C4-2B (cell line): ENCODE measurements around the gene TBCB.
"Not testable (repeated sequence)": the region's sequence is repeated elsewhere in the genome, so short reads cannot be mapped to it uniquely, and the experiment has no call there.

ENCODE experiments used
- H3K27ac ChIP-seq: fragments of 450-650 bp; 2 replicates; pipeline ENCODE4 v1.5.1; 2017
- ZFX ChIP-seq: fragments of 450-650 bp; IDR thresholded peaks from 2 replicates; pipeline ENCODE4 v1.6.1; 2017
- TF ChIP-seq, protein P1 (sequence below): fragments of 450-650 bp; conservative IDR thresholded peaks from 2 replicates; pipeline ENCODE4 v1.5.1; 2017; ENCODE audit warnings: mild to moderate bottlenecking

The TBCB gene, protein sequence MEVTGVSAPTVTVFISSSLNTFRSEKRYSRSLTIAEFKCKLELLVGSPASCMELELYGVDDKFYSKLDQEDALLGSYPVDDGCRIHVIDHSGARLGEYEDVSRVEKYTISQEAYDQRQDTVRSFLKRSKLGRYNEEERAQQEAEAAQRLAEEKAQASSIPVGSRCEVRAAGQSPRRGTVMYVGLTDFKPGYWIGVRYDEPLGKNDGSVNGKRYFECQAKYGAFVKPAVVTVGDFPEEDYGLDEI

DNA sequence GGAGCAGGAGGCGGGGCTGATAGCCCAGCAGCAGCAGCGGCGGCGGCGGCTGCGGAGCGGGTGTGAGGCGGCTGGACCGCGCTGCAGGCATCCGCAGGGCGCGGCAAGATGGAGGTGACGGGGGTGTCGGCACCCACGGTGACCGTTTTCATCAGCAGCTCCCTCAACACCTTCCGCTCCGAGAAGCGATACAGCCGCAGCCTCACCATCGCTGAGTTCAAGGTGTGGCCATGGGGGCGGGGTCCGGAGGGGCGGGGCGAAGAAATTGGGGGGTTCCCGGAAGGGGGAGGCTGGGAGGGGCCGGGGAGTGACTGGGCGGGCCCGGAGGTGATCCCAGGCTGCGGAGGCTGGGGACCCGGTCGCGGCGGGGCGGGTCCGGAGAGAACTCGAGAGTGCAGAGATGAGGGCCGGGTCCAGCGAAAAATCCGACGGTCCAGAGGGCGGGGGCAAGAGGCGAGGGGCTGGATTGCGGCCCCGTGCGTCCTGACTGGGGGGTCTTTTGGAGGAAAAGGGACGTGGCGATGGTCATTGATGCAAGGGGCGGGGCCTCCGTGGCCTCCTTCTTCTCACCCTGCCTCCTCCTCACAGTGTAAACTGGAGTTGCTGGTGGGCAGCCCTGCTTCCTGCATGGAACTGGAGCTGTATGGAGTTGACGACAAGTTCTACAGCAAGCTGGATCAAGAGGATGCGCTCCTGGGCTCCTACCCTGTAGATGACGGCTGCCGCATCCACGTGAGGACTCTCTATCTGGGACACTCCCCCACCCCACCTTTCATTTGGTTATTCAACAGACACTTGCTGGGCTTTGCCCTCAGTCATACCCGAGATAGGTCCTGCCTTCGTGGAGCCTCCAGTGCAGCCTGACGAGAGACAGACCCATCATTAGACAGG lies at the start of gene TBCB:
TBCB (plus strand) TSS at position 16 of the 891 bp plus-strand sequence; CDS start at position 109, 93 bp downstream.
- H3K27ac ChIP-seq = peak within 1 kb of the TSS; percentile 91
- TF ChIP-seq ZFX = no peak
- TF ChIP-seq, protein P1, sequence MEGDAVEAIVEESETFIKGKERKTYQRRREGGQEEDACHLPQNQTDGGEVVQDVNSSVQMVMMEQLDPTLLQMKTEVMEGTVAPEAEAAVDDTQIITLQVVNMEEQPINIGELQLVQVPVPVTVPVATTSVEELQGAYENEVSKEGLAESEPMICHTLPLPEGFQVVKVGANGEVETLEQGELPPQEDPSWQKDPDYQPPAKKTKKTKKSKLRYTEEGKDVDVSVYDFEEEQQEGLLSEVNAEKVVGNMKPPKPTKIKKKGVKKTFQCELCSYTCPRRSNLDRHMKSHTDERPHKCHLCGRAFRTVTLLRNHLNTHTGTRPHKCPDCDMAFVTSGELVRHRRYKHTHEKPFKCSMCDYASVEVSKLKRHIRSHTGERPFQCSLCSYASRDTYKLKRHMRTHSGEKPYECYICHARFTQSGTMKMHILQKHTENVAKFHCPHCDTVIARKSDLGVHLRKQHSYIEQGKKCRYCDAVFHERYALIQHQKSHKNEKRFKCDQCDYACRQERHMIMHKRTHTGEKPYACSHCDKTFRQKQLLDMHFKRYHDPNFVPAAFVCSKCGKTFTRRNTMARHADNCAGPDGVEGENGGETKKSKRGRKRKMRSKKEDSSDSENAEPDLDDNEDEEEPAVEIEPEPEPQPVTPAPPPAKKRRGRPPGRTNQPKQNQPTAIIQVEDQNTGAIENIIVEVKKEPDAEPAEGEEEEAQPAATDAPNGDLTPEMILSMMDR = no peak

DNA sequence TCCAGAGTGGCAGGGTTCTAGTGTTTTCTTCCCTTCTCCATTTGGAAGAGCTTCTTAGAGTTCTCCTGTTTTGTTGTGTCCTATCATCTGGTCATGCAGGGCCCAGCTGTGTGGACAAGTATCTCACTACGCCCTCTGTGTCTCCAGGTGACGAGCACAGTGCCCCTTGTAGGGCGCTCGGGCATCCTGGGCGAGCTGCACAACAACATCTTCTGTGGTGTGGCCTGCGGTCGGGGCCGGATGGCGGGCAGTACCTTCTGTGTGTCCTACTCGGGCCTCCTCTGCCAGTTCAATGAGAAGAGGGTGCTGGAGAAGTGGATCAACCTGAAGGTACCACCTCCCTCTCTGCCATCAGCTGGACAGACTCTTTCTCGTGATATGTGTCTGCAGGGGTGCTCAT lies 47.6 kb upstream of the TBCB start:
- no peak overlapping the region for H3K27ac ChIP-seq
- TF ChIP-seq, protein P1 = no peak
- no peak for TF ChIP-seq ZFX

DNA sequence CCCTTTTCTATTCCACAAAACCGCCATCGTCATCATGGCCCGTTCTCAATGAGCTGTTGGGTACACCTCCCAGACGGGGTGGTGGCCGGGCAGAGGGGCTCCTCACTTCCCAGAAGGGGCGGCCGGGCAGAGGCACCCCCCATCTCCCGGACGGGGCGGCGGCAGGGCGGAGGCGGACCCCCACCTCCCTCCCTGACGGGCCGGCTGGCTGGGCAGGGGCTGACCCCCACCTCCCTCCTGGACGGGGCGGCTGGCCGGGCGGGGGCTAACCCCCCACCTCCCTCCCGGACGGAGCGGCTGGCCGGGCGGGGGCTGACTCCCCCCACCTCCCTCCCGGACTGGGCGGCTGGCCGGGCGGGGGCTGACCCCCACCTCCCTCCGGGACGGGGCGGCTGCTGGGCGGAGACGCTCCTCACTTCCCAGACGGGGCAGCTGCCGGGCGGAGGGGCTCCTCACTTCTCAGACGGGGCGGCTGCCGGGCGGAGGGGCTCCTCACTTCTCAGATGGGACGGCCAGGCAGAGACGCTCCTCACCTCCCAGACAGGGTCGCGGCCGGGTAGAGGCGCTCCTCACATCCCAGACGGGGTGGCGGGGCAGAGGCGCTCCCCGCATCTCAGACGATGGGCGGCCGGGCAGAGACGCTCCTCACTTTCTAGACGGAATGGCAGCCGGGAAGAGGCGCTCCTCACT lies 46.3 kb upstream of the TBCB start:
- not testable (repeated sequence) for H3K27ac ChIP-seq

DNA sequence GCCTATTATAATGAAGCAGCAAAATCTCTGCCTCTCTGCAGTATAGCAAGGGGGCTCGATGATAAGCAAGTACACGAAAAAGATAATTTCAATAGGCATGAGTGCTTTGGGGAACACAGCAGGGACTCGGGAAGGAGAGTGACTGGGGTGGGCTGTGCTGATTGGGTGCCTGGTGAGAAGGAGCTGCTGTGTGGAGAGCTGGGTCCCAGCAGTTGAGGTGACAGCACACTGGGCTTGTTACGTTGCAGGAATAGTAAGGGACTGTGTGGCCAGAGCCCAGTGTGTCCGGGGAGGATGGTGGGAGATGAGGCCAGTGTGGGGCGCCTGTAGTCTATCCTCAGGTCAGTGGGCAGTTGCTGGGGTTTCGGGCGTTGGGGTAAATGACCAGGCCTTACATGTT lies 43.2 kb upstream of the TBCB start:
- no peak overlapping the region for H3K27ac ChIP-seq
- TF ChIP-seq ZFX = no peak
- TF ChIP-seq, protein P1 = no peak

DNA sequence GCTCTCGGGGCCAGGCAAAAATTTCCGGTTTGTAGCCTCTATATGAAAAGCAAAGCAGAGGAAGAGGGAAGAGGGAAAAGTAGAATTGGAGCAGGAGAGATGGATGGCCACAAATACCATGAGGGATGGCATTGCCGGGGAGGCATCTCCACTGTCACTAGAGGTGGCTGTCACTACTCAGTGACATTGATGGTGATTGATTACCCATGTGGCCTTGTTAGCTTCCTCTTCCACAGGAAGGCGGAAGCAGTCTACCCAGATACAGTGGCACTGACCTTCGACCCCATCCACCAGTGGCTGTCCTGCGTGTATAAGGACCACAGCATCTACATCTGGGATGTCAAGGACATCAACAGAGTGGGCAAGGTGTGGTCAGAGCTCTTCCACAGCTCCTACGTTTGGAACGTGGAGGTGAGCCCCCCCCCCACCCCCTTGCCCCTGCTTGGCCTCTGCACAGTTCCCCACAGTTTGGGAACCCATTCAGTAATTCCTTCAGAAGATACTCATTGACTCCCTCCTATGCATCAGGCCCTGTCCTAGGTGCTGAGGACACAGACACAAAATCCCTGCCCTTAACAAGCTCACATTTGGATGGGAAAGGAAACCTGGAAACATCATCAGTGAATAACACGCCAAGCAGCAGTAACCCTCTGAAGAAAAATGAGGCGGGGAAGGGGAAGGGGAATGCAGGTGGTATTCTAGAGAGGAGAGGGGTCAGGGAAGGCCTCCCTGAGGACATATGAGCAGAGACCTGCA lies 42.0 kb upstream of the TBCB start:
- no peak overlapping the region for H3K27ac ChIP-seq
- no peak for TF ChIP-seq ZFX
- TF ChIP-seq, protein P1 = no peak

DNA sequence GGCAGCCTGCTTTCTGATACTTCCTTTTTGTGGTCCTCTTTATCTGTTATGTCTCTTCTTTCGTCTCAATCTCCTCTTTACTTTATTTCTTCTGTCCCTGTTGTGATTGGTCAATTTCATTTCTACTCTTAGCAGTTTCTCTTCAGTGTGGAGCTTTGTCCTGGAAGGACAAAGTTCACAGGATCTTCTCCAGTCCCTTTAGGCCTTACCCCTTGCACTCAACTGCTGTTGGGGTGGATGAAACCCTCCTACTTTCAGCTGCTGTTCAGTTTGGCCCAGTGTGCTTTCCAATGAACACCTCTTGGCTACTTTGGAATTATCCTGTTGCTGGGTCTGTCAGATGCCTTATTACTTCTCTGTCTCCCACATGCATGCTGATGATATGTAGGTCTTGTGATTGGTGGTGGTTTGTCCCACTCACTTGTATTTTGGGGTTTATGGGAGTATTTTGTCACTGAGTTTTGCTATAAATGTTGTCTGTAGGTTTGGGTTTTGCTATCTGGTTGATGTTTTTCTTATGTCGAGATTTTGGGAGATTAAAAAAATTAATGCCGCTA lies 35.8 kb upstream of the TBCB start:
- no peak overlapping the region for H3K27ac ChIP-seq
- TF ChIP-seq ZFX = no peak
- TF ChIP-seq, protein P1 = no peak

DNA sequence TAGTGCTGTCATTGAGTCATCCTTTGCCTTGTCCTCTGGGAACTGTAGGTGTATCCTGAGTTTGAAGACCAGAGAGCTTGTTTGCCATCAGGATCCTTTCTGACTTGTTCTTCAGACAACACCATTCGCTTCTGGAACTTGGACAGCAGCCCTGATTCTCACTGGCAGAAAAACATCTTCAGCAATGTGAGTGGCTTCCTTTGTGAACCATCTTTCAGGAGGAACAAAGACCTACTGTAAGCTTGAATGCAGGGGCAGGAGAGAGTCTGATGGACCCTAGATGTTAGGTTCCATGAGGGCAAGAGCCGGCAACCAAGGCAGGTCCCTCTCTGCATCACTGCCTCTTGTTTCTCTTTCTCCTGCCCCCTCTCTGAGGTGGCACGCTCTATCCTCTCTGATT lies 33.9 kb upstream of the TBCB start:
- TF ChIP-seq, protein P1 = no peak
- TF ChIP-seq ZFX = no peak

More for the DNA sequence above, 33.9 kb upstream of the TBCB start:
- no peak overlapping the region for H3K27ac ChIP-seq
